ENCODE measurements around the gene CRY1. TPM values are rescaled to one million over a fixed set of nuclear protein-coding genes. Genes with fewer than 3 reads are reported as not detected.

Gene CRY1
- total and polyA plus RNA-seq, 9 of the 15 experiments (the other 6 are each of a cell fraction or from before 2014, with no cell fraction given): 8.7 to 33.3 (median 25.2) TPM

- peak in 1 of 2 experiments; percentile 10 for TF ChIP-seq AFF1 (IDR thresholded peaks at IDR 0.05; ENCODE audit: low read depth in 1 of 2, partially characterized antibody in 2 of 2)
- no peak for TF ChIP-seq JUND (IDR thresholded peaks at IDR 0.05; ENCODE audit: borderline replicate concordance, low read depth, low read length)
- no peak for TF ChIP-seq JUND (tag; IDR thresholded peaks at IDR 0.05; ENCODE audit: borderline replicate concordance, low read depth, low read length)
- no peak for TF ChIP-seq ZSCAN29 (IDR thresholded peaks at IDR 0.05)
- TF ChIP-seq NCOA6 (IDR thresholded peaks at IDR 0.05): peak; percentile 71
- TF ChIP-seq HNRNPLL (IDR thresholded peaks at IDR 0.05; ENCODE audit: low read depth, low read length, poor library complexity, severe bottlenecking): peak; percentile 48
- peak; percentile 80 for TF ChIP-seq CXXC5 (CRISPR knock-in tag; IDR thresholded peaks at IDR 0.05)
- TF ChIP-seq GTF2E2 (tag; IDR thresholded peaks at IDR 0.05): peak; percentile 39; the same call in 1 of the 2 replicates
- TF ChIP-seq, protein P1, sequence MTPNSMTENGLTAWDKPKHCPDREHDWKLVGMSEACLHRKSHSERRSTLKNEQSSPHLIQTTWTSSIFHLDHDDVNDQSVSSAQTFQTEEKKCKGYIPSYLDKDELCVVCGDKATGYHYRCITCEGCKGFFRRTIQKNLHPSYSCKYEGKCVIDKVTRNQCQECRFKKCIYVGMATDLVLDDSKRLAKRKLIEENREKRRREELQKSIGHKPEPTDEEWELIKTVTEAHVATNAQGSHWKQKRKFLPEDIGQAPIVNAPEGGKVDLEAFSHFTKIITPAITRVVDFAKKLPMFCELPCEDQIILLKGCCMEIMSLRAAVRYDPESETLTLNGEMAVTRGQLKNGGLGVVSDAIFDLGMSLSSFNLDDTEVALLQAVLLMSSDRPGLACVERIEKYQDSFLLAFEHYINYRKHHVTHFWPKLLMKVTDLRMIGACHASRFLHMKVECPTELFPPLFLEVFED (CRISPR knock-in tag; conservative IDR thresholded peaks at IDR 0.05): 0 out of 2 replicates have a peak, but pooled peaks have one; percentile 33
- TF ChIP-seq NBN (IDR thresholded peaks at IDR 0.05; ENCODE audit: low read depth): no peak
- peak; percentile 19 for TF ChIP-seq NEUROD1 (IDR thresholded peaks at IDR 0.05; ENCODE audit: borderline replicate concordance, low read depth, low read length, partially characterized antibody)
- TF ChIP-seq, protein P2, sequence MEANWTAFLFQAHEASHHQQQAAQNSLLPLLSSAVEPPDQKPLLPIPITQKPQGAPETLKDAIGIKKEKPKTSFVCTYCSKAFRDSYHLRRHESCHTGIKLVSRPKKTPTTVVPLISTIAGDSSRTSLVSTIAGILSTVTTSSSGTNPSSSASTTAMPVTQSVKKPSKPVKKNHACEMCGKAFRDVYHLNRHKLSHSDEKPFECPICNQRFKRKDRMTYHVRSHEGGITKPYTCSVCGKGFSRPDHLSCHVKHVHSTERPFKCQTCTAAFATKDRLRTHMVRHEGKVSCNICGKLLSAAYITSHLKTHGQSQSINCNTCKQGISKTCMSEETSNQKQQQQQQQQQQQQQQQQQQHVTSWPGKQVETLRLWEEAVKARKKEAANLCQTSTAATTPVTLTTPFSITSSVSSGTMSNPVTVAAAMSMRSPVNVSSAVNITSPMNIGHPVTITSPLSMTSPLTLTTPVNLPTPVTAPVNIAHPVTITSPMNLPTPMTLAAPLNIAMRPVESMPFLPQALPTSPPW (CRISPR knock-in tag; IDR thresholded peaks at IDR 0.05): peak; percentile 97
- peak; percentile 52; the same call in 1 of the 2 replicates for TF ChIP-seq MTA3 (IDR thresholded peaks at IDR 0.05; ENCODE audit: borderline replicate concordance)
- TF ChIP-seq CBX8 (IDR thresholded peaks at IDR 0.05; ENCODE audit: borderline replicate concordance, extremely low read depth, low read depth, low read length, poor library complexity, severe bottlenecking): no peak
- no peak for TF ChIP-seq ETV5 (CRISPR knock-in tag; IDR thresholded peaks at IDR 0.05; ENCODE audit: low read depth)
- TF ChIP-seq HMG20A (CRISPR knock-in tag; conservative IDR thresholded peaks at IDR 0.05): no peak
Measured at GRCh38 chr12:106955377-106956047, 137.8 kb downstream of the CRY1 start, which contains the start of gene TMEM263 (continued).

Measured in K562 (cell line).